CD4-positive, alpha-beta T cell treated with Interleukin-4 for 4 hours (primary cell): Measurements from ENCODE around the gene MAB21L4.

Source experiments
- DNase-seq: peaks from one replicate; pipeline ENCODE4 v3.0.0-alpha.2; 2020

MAB21L4 gene

DNA sequence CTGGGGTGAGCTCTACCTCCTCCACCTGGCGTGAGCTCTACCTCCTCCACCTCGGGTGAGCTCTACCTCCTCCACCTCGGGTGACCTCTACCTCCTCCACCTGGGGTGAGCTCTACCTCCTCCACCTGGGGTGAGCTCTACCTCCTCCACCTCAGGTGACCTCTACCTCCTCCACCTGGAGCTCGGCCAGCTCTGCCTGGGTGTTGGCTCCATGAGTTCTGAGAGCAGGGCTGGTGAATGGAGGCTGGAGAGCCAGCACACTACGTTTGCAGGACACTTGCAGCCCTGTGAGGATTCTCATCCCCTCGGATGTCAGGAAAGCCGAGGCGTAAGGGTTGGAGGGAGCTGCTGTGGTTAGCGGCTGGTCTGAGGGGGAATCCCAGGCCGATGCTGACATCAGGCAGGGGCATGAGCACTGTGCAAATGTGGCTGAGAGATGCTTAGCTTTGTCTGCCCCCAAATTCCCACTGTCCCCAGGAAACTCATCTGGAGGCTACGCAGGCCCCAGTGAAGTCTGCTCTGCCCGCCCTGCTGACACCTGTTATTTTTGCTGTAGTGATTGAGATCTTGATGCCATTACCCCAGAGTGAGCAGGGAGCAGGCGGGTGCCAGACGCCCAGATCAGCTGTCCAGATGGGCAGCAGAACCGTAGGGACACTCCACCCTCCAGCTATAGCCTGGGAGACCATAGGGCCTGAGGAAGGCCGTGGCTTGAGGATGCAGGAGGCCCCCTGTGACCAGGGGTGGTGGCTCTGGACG is 13.4 kb upstream of the MAB21L4 start:
- DNase-seq, result no peak

- DNase-seq, result no peak
Measured at GRCh38 chr2:240906911-240907590, 11.1 kb upstream of the MAB21L4 start.

DNA sequence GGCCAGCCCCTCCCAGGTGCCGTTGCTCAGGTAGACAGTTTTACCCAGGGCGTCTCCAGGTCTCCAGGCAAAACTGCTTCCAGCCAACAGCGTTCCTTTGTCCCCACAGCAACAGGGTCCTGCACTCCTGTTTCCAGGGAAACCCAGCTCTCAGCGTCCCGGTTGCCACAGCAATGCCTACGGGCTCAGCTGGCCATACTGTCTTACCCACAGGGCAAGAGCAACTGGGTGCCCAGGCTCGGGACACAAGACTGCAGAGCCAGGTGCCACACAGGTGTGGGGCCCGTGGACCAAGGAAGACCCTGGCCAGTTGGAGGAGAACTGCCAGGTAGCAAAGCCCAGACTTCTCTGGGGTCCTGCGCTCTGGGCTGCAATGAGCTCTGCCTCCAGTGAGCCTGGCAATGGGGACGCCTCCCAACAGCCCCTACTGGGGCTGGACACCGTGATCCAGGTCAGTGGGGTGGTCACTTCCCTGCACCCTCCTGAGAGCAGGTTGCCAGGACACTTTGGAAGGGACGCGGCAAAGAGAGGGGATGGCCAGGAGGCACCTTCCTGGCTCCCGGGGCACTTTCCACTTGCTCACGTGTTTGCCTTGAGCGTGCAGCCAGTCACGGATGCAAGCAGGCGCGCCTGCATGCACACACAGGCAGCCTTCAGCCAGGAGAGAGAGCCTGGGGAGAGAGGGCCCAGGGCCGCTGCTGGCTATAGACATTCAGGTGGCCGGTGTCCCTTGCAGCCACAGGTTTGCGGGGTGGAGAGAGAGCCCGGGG is 10.4 kb upstream of the MAB21L4 start, which contains the start of gene CROCC2:
CROCC2 (plus strand) TSS at position 196 of the 770 bp plus-strand sequence; CDS start at position 374, 178 bp downstream.
- no peak for DNase-seq

- no peak for DNase-seq
Measured at GRCh38 chr2:240905176-240905781, 9.3 kb upstream of the MAB21L4 start.

DNA sequence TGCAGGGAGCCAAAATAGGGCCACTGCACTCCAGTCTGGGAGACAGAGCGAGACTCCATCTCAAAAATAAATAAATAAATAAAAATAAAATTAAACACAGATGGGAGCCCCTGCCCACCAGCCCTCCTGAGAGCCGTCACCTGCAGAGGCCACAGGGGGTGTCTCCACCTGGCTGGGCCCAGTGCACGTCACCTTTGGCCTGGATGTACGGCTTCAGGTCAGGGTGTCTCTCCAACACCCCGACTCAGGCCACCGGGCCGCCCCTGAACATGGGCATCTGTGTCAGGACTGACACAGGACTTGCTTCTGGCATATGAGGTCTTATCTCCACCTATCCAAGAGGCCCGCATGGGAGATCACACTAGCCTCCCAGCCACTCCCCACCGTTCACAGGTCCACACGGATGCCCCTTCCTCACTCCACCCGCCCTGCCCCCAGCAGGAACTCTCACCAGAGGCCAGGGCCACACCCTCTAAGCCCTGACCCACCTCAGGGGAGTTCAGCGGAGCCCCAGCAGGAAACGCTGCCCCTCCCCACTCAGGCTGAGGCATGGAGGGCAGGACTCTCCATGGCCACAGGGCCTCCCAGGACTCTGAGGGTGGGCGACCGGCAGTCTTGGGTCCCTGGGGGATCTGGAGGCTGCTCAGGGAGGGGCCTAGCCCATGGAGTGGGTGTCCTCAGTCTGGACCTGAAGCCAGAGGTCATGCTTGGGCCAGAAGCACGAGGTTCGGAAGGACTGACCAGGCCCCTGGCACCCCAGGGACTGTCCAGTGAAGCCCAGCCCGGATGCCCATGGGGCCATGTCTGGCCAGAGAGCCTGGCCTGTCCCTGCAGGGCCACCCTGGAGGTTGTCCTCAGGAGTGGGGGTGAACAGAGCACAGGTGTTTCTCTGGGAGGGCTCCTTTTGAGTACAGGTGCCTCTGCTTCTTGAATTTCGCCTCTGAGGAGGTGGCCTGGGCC is 8.5 kb upstream of the MAB21L4 start:
- DNase-seq, result no peak

- DNase-seq, result no peak
Measured at GRCh38 chr2:240903191-240904060, 7.5 kb upstream of the MAB21L4 start.

DNA sequence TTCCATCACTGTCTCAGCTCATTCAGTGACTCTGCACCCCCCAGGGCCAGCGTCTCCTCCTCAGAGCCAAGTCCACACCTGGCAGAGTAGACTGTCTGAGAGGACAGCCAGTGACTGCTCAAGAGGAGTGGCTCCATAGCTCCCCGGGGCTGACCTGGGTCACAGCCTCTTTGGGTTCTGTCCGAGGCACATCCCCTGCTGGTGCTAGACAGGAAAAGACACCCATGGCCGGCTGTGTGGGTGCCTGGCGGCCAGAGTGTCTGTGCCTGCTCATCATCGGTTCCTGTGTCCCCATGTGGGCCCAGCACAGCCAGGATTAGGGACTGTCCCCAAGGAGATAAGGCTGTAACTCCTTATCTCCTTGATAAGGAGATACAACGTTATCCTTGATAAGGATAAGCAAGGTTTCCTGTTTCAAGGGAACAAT is 6.7 kb upstream of the MAB21L4 start:
- DNase-seq, result no peak

GRCh38 chr2:240901986-240902614 is 6.1 kb upstream of the MAB21L4 start:
- DNase-seq, result no peak

GRCh38 chr2:240900141-240900860 is 4.3 kb upstream of the MAB21L4 start:
- DNase-seq, result no peak

- DNase-seq, result no peak
Measured at GRCh38 chr2:240899468-240899865, 3.5 kb upstream of the MAB21L4 start.

DNA sequence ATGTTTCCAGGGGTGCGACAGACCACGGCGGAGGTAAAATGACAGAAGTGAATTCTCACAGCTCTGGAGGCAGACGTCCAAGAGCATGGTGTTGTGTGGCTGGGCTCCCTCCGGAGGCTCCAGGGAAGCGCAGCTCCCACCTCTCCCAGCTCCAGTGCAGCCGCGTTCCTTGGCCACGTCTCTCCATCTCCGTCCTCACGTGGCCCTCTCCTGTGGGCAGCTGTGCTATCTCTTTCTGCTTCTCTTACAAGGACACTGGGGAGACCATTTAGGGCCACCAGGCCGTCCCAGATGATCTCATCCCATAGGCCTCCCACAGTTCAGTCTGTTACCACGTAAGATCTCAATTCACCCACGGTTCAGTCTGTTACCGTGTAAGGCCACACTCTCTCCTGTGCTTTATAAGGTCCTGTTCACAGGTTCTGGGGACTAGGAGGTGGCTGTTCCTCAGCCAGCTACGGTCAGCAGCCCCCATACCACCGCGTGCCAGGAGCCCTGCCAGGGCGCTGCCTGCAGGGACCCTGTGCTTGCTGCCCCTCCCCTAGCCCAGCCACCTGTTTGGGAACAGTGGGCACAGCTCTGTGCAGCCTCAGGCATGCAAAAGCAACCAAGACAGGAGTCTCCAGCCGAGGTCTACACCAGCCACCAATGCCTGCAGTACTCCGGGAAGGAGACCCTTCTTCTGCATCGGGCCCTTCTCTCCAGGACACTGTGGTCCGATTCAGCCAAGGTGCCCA is 2.9 kb upstream of the MAB21L4 start:
- no peak for DNase-seq

GRCh38 chr2:240898108-240898730 is 2.3 kb upstream of the MAB21L4 start:
- no peak for DNase-seq

GRCh38 chr2:240896871-240897692 is 1.1 kb upstream of the MAB21L4 start:
- no peak for DNase-seq

DNA sequence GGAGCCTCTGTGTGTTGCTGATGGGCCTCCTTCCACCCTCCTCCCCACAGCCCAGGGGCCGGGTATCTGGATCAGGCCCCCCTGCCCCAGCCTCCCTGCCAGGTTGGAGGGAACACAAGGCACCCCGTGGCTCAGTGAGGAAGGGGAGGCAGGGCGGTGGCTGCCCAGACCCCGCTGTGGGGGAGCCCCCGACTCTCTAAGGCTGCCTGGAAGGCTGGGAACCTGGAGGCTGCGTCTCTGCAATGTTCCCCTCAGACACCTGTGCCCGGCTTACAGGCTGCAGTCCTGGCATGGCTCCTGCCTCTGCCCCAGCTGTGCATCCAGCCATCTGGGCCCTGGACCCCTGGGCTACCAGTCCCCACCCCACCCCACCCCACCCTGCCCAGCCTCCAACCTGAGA is 438 bp upstream of the MAB21L4 start:
- DNase-seq, result no peak

DNA sequence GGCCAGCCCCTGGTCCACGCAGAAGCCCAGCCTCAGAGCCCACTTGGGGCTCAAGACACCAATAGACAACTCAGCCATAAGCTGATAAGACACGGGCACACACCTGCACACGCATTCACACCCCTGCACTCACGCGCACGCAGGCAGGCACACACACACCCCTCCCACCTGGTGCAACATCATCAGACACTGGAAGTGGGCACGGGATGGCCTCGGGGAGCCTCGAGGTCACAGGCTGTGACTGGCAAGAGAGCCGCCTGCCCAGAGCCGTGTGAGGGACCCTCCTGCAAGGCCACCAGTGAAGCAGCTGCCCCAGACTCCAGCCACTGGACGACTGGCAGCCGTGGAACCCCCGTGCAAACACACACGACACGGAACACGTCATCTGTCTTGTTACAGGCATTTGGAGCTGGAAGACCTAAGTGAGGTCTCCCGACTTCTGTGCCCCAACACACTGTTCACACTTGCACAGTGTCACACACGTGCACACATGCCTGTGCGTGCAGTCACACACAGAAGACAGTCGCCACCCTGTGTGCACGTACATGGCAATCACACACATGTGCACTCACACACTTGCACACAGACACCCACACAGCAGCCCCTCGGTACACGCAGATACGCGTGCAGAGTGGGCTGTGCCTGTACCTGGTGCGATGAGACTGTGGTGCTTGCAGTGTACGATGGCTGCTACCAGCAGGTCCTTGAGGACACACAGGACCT is 959 bp downstream of the MAB21L4 start:
- no peak for DNase-seq

- no peak for DNase-seq
Measured at GRCh38 chr2:240894006-240894405, 1.9 kb downstream of the MAB21L4 start.

- peak; percentile 0 for DNase-seq
Measured at GRCh38 chr2:240893363-240893844, 2.6 kb downstream of the MAB21L4 start.
